ENCODE data around the gene FCSK. TPM values are rescaled to one million over a fixed set of nuclear protein-coding genes. Genes with fewer than 3 reads are reported as not detected.

The FCSK gene
- total RNA-seq, 4 donors from 2014 or later: 8.0 to 13.5 (median 11.1) TPM

DNA sequence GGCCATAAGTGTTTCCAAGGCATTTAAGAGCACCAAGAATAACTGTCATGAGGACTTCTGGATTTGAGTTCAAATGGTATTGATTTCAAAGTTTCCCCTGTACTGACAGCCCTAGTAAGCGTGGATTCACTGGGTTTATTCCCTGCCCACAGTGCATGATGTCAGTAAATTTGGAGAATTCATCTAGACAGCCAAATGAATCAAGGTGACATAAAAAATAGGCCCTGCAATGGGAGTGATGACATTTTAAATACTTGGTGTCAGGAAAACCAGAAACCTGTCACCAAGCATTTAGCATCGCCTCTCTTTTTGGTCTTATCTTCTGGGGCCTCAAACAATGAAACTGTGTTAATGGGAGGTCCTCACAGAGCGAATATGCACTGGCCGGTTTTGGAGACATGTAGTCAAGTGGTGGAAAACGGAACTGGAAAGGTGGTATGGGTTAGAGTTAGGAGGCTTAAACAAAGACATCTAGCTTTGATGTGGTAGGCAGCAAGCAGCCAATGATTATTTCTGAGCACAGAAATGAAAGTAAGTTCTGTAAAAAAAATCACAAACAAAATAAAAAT lies 39.9 kb downstream of the FCSK start:
- ATAC-seq: no peak
- peaks cover 4 to 45% of the 10 kb centered on the region in 2 donors for H3K36me3 ChIP-seq

DNA sequence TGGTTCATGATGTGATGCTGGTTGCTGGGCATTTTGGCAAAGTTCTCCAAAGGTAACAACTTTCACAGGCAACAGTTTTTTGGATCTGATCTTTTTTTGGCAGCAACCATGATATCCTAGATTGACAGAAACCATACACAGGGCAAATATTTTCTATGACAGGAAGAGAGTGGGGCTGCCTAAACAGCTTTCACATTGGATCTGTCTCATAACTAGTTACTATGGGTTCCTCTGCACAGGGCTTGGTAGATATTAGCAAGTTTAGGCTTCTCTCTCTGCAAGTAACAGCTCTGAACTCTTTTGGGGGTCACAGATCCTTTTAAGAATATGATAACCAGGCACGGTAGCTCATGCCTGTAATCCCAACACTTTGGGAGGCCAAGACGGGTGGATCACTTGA lies 40.4 kb downstream of the FCSK start:
- Histone ChIP-seq H3K9me3 (no peaks in the 10 kb centered on the region), H3K27me3 (no peaks in the 10 kb centered on the region), H3K36me3 (peaks cover 4 to 46% of the 10 kb centered on the region in 2 donors), H3K4me1 (peaks cover 7 to 12% of the 10 kb centered on the region in 2 donors), H3K4me3 (no peak overlapping the region), H3K27ac (peak overlapping the region in 2 of 4 donors; percentile 38 to 60)
- in situ Hi-C loops (cut with MboI; ENCODE audit: low sequenced_read_pairs in 4 of 4) (no loop called here), intact Hi-C loops (cut with DNase I; ENCODE audit: low total_unique reads) (no loop called here)
- no peak for ATAC-seq
- TF ChIP-seq POLR2A (IDR thresholded peaks at IDR 0.05): no peak
- TF ChIP-seq, protein P1, sequence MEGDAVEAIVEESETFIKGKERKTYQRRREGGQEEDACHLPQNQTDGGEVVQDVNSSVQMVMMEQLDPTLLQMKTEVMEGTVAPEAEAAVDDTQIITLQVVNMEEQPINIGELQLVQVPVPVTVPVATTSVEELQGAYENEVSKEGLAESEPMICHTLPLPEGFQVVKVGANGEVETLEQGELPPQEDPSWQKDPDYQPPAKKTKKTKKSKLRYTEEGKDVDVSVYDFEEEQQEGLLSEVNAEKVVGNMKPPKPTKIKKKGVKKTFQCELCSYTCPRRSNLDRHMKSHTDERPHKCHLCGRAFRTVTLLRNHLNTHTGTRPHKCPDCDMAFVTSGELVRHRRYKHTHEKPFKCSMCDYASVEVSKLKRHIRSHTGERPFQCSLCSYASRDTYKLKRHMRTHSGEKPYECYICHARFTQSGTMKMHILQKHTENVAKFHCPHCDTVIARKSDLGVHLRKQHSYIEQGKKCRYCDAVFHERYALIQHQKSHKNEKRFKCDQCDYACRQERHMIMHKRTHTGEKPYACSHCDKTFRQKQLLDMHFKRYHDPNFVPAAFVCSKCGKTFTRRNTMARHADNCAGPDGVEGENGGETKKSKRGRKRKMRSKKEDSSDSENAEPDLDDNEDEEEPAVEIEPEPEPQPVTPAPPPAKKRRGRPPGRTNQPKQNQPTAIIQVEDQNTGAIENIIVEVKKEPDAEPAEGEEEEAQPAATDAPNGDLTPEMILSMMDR (IDR thresholded peaks at IDR 0.05 in 4 of 5, conservative IDR thresholded peaks at IDR 0.05 in 1 of 5): no peak
- DNase-seq: no peak

More for the DNA sequence above, 39.9 kb downstream of the FCSK start:
- TF ChIP-seq, protein P1 (IDR thresholded peaks at IDR 0.05 in 4 of 5, conservative IDR thresholded peaks at IDR 0.05 in 1 of 5): no peak
- TF ChIP-seq POLR2A (IDR thresholded peaks at IDR 0.05): no peak
- Histone ChIP-seq H3K27me3 (no peaks in the 10 kb centered on the region), H3K27ac (peak overlapping the region in 3 of 4 donors; percentile 38 to 60 (median 44)), H3K4me1 (peaks cover 8 to 12% of the 10 kb centered on the region in 2 donors), H3K9me3 (no peaks in the 10 kb centered on the region), H3K4me3 (no peak overlapping the region)
- intact Hi-C loops (cut with DNase I; ENCODE audit: low total_unique reads) (no loop called here), in situ Hi-C loops (cut with MboI; ENCODE audit: low sequenced_read_pairs in 4 of 4) (no loop called here)
- no peak for DNase-seq

DNA sequence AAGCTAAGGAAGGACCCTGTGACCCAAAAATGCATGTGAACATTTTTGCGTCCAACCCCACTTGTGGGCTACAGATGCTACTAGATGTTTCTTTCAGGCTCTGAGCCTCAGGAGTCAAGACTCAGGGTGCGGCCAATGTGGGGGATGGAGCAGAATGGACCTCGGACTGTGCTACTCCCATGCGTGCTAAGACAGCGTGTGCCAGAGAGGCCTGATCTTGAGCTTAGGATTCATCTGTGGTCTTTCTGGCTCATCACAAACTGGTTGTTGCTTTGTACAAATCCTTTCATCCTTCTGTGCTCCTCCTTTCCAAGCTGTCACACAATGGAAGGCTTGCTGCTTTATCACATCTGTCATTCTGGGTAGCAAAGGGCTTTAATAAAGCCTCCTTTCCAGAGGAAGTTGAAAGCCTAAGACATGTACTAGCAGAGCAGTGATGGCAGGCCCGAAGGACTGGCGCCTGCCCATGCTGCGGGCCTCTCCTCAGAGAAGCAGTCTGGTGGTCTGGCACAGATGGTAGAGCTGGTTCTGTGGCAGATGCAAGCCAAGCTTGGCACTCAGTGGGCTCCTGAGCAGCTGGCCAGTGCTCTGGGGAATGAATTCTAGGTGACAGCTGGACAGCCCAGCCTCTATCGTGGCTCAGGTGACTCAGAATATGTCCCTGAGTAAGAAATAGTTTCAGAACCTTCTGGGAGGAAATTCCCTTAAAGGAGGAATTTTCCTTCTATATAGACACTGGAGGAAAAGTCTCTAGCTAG lies 41.2 kb downstream of the FCSK start:
- Histone ChIP-seq H3K9me3 (no peaks in the 10 kb centered on the region), H3K4me3 (no peak overlapping the region), H3K27ac (peak overlapping the region in 1 of 4 donors; percentile 19), H3K4me1 (peaks cover 3 to 8% of the 10 kb centered on the region in 2 donors), H3K36me3 (peaks cover 4 to 52% of the 10 kb centered on the region in 2 donors), H3K27me3 (no peaks in the 10 kb centered on the region)
- intact Hi-C loops (cut with DNase I; ENCODE audit: low total_unique reads): no loop called here
- in situ Hi-C loops (cut with MboI; ENCODE audit: low sequenced_read_pairs in 4 of 4): no loop called here
- no peak for TF ChIP-seq POLR2A (IDR thresholded peaks at IDR 0.05)
- TF ChIP-seq, protein P1 (IDR thresholded peaks at IDR 0.05 in 4 of 5, conservative IDR thresholded peaks at IDR 0.05 in 1 of 5): no peak
- no peak for DNase-seq
- peak in 1 of 2 donors; percentile 39 for ATAC-seq

DNA sequence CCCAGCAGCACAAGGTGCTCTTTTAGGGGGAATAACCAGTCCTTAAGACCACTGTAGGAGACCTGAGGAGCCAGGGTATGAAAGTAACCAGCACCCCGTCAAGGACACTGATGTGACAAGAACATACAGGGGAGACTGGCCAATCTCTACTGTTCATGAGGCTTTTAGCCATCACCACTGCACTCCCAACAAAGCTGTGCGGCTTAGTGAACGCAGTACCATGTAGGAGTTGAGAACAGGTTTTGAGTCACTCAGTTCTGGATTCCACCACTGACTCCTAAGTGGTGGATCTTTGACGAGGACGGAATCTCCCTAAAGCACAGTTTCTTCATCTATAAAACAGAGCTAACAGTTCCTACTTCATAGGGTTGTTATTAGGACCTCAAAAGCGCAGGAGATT lies 42.1 kb downstream of the FCSK start:
- Histone ChIP-seq H3K27ac (no peak overlapping the region), H3K4me1 (peaks cover 3 to 8% of the 10 kb centered on the region in 2 donors), H3K27me3 (no peaks in the 10 kb centered on the region), H3K36me3 (peaks cover 4 to 55% of the 10 kb centered on the region in 2 donors), H3K9me3 (no peaks in the 10 kb centered on the region), H3K4me3 (no peak overlapping the region)
- TF ChIP-seq, protein P1 (IDR thresholded peaks at IDR 0.05 in 4 of 5, conservative IDR thresholded peaks at IDR 0.05 in 1 of 5): no peak
- no peak for TF ChIP-seq POLR2A (IDR thresholded peaks at IDR 0.05)
- ATAC-seq (no peak), DNase-seq (no peak)
- in situ Hi-C loops (cut with MboI; ENCODE audit: low sequenced_read_pairs in 4 of 4) (no loop called here), intact Hi-C loops (cut with DNase I; ENCODE audit: low total_unique reads) (no loop called here)
